Fibroblast of skin of right quadriceps (primary cell): ENCODE data around the gene SNX15.
A peak's percentile ranks its signal among the peaks of the same experiment; 100 is the strongest.

Experiments used
- DNase-seq: peaks from one replicate; pipeline ENCODE4 v3.0.0-alpha.2; 2013

Gene SNX15

DNA sequence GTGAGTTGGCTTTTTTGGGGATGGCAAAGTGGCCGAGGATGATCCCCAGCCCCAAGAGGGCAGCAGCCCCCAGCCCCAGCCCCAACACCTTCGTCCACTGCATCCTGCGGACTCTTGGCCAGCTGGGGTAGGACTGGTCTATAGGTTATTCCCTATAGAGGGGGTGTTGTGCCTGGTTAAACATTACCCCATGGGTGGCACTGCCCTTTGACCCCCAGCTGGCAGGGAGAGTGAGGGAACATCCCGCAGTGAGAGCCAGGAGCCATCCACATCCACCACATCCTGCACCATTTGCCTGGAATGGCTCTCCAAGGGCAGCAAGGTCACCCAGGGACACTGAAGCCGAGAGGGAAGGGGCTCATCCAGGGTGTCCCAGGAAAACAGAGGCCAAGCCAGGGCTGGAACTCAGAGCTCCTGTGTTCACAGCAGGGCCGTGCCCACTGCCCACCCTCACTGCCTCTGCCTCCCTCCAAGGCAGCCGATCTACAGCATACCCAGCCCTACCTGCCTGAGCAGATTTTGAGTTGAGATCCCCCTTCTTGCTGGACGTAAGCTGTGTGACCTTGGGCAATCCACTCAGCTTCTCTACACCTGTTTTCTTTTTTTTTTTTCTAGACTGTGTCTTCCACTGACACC lies 31.3 kb downstream of the SNX15 start, which contains the start of gene NAALADL1:
NAALADL1 (minus strand) TSS at position 135 of the 636 bp plus-strand sequence; CDS start at position 103, 32 bp downstream.
- DNase-seq = no peak

DNA sequence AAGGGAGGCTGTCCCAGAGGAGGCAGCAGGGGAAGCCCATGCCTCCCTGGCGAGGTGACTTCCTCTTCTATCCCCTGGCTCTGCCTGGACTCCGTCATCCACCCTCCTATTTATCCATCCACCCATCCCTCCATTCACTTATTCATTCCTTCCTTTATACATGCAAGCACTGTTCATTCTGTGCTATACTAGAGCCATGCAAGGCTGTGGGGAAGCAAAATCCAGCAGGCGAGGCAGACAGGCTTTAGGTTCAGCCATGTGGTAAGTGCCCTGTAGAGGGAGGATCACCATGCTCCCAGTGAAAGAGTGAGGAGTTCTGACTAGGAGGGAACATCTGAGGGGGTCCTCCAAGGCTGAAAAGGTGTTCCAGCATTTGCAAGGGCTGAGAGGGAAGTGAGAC lies 32.3 kb downstream of the SNX15 start:
- DNase-seq = no peak

DNA sequence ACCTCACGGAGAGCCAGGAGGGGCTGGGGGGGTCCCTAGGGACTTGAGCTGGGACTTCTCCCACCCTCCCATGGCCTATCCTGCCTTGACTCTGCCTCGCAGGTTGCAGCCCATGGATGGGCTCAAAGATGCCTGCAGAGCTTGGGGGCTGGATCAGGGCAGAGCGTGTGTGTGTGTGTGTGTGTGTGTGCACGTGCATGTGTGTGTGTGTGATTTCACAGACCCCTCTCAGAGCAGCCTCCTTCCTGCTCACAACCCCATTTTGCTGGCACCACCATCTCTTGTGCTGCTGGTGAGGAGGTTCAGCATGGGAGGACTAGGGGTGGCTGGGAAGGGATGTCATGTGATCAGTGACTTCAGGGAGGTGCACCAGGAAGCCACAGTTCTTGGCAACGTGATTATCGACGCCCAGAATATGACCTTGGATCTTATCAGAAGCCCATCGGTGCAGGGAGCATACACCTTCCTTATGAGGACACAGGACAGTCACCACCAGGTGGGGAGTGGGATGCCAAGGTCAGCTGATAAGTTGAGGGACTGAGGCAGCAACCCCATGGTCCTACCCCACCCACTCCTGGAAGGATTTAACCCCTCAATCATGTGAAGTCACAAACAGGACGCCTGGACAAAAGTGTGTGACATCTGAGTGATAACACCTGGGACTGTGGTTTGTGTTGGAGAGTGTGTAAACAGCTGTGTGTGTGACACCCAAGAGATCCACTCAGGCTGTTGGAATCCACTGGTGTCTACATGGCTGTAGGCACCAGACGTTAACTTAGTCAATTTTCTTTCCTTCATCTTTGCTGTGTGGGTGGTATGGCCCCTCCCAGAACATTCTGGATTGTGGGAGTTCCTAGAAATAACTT lies 33.0 kb downstream of the SNX15 start:
- DNase-seq = no peak

DNA sequence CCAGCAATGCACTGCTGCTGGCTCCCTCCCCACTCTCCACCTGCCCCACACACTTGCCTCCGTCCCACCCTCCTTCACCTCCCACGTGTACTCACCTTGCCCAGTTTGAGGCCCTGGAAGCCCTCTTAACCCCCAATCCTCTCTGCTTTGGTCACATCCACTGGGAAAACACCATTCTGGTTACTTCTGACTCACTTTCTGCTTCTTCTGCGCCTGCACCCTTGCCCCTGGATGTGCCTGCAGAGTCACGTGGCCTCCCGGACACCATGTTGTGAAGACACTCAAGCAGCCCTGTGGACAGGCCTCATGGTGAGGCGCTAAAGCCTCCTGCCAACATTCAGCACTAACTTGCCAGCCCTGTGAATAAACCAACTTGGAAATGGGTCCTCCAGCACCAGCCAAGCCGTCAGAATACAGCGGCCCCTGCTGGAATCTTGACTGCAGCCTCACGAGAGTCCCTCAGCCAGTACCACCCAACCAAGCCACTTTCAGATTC lies 33.7 kb downstream of the SNX15 start:
- DNase-seq = no peak

DNA sequence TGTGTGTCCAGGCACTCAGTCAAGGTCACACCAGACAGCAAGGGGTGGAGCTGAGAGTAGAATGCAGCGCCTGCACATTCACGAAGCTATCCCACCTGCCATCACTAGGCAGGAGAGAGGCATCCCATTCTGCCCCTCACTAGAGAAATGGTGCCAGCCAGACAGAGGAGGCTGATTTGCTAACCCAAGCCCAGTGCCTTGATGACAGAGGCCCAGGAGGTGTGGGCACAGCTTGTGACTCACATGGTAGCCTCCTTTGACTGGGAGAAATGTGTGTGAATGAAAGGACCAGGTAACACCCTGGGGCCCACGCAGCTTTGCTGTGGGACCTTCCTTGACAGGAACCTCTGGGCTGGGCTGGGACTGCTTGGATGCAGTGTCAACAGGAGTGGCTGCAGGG lies 36.3 kb downstream of the SNX15 start:
- no peak for DNase-seq

DNA sequence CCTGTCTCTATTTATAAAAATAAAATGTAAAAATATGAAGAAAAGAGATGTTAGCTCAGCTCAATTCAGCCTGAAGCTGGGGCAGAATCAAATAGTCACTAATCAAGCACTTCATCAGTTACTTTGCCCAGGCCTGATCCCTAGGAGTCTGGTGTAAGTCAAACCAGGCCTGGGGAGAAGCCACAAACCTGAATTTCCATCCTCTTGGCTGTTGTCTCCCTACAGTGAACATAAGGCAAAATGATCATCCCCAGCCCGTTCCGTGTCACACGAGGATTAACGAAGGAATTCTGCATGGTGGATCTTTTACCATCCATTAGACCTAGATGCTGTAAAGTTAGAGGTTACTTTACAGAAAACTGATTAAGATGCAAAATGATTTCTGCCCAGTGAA lies 37.6 kb downstream of the SNX15 start:
- no peak for DNase-seq

DNA sequence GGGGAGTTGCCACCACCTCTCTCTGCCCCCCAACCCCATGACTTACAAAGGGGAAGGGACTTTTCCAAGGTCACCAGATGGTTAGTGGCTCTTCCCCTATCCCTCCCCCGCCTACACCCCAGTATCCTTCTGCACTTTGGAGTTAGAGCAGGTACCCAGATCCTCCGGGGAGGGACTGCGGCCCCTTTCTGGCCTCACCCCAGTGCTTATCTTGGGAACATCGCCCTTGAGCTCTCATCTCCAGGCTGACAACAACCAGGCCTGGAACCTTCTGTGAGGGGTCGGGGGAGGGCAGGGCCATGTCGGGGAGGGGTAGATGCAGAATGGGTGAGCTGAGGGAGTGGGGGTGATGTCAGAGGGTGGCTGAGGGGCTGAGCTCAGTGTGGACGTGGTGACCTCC lies 38.6 kb downstream of the SNX15 start:
- no peak for DNase-seq

DNA sequence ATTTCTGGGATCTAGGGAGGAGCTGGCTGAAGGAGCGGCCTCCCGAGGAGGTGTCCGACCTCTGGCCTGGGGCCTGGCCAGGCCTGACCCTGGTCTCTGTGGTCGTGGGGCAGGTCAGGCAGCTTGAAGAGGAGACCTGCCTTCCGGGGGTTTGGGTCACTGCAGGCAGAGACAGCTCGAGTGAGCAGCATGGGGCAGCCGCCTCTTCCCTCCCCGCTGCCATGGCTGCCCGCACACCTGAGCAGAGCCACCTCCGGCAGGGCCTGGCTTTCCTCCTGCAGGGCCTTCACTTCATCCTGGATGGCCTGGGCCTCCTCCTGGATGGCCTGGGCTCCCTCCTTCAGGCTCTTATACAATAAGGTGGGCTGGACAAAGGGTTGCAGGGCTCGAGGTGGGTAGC lies 39.1 kb downstream of the SNX15 start:
- no peak for DNase-seq

DNA sequence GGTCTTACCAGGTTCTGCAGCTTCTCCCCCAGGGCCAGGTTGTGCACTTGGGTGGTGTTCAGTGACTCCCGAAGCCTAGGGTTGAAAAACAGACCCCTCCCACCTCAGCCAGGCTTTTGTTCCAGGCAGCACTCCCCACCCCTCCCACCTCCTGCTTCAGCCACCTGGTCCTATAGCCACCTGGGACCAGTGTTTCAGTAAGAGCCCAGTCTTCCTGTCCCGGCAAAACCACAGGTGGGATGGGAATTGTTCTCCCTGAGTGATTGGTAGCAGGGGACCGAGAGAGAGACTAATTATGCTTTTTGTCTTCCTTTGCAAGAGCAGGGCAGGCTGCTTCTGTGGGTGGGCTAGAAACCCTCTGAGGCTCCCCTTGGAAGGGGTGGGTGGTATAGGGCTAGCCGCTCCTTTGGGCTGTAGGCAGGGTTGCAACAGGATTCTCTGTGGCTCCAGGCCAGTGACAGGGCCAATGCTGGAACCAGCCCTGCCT lies 39.6 kb downstream of the SNX15 start:
- no peak for DNase-seq

DNA sequence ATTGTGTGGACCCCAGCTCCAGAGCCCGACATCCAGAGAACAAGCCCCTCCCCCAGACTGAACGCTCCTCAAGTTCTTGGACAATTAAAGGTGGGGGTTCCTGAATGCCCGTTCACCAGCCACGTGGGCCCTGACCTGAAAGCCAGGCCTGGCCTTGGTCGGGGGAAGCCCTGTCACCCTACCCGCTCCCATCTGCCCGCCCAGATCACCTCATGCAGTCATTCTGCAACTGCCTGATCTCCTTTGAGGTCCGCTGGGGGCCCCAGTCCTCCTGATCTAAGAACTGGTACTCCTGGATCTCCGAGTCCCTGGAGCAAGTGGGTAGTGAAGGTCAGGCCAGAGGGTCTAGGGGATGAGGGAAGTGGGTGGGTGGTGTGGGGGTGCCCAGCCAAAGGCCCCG lies 40.2 kb downstream of the SNX15 start:
- DNase-seq = no peak

DNA sequence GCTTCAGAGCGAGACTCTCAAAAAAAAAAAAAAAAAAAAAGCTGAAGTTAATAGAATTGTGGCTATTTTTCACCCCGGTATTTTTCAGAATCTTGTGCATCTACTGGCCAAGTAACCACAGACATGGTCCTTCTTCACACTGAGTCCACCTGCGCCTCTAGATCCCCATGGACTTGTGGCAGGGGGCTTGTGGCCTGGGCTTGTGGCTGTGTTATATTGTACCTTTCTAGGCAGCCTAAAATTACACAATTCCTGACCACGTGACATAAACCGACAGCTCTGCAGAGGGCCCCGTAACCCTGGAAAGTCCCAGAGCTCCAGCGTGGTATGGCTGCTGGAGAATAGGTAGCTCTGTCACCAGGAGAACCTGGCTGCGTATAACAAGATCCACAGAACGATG lies 42.0 kb downstream of the SNX15 start:
- DNase-seq = no peak

DNA sequence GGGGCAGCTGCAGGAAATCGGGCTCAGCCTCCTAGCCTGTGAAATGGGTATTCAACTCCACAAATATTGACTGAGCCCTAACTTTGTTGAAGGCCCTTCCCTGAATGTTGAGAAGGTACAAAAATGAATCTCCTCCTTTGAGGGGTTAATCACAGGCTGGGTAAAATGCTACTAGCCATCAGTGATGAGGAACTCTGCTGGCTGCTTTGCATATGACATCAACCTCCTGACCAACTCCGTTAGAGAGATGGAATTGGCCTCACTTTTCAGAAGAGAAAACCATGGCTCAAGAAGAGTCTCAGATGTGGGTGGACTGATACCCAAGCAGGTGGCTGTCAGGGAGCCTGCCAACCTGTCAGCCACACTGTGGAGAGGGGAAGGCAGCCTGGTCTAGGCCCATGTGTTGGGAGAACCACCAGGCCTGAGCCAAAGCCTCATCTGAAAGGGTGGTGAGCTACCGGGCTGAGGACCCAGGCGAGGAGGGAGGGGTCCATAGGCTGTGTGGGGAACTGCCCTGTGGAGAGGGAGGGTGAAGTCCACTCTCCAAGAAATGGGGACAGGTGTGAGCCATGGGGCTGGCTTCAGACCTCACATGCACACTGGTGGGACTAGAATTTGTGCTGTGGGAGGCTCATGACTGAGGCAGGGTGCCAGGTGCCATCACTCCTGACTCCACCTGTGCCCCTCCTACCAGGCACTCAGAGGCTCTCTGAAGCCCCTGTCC lies 44.8 kb downstream of the SNX15 start:
- no peak for DNase-seq

DNA sequence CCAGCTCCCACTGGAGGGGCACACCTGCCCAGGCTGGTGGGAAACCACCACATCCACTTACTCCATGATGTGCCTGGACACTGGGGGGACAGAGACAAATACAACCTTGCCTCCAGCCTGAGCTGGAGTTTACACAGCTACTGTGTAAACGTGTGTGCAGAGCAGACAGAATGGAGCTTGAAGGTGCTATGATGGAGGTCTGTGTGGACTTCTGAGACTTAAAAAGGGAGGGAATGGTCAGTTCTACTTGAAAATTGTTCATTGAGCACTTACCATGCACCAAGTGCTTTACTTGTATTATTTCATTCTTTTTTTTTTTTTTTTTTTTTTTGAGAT lies 45.4 kb downstream of the SNX15 start:
- no peak for DNase-seq

DNA sequence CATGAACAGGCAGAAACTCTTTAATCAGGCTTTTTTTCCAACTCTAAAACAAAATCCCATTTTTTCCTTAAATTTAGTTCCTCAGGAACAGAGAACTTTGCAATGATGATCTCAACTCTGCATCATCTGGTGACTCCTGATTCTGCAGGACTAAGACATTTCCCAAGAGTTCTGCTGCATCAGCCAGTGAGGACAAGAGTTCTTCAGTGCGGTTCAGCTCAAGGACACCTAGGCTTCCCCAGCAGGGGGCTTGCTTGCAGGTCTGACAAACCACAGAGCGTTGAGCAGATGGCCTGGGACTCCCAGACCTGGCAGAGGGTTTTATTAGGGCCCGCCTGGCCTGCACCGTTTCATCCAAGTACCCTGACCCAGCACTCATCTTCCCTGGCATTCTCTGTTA lies 50.2 kb downstream of the SNX15 start:
- no peak for DNase-seq

DNA sequence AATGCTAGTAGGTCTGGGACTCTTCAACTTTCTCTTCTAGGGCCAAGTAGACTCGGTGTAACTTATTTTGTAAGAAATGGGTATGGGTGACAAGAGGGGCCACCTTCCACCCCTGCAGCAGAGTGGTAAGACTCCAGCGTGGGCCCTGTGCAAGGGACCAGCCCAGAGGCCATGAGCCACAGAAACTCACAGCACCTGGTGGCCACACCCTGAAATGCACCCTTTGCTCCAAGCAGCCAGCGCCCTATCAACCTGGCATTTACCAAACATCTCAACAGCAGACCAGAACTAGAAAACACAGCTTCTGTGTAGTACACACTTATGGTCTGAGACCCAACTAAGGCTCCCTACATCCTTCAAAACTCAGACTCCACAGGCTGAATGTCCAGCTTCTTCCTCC lies 50.9 kb downstream of the SNX15 start:
- DNase-seq = peak; percentile 13

DNA sequence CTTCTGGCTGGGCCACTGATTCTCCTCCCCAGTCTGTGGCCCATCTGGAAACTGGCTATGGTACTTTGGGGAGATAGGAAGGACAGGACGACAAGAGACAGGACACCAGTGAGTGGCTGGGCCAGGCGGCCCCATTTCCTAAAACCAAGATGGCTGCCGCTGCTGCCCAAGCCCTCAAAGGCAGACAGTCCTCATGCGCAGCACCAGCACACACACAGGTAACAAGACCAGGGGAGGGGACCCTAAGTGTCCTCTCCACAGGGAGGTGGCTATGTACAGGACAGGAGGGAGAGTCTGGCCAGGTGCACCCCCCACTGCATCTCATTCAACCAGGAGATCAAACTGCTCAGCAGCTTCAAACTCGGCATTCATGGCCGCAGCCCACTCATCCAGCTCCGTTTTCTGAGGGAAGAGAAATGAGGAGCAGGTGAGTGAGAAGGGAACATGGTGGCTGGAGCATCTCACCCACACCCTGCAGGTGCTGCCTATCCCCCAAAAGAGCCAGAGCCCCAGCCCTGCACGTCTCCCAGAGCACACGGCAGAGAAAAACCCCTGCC lies 51.6 kb downstream of the SNX15 start:
- DNase-seq = no peak

DNA sequence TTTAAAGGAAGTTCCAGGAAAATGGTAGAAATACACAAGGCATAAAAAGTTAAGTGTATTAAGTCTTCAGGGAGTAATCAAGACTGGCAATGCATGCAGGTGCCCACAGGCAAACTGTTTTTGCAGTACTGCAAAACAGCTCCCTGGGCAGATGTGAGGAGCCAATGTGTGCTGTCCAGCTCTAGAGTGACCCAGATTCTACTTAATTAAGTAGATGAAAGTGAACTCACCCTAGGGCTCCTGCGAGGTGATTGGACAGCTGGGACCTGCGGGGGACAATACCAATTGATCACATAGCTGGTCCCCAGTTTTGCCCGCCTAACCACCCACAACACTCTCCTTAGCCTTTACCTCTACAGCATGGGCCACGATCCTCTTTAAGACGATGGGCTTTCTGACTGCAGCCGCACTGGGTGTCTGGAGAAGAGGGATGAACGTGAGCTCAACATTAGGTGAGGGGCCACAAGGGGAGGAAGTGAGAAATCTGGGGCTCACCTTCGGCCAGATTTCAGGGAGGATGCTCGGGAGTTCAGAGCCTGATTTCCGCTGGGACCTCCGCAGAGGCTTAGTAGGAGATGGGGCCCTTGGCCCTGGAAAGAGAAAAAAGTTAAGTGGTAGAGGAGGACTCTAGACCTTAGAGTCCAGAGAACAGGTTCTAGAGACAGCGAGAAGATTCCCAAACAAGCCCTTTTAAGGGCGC lies 56.0 kb downstream of the SNX15 start:
- no peak for DNase-seq

DNA sequence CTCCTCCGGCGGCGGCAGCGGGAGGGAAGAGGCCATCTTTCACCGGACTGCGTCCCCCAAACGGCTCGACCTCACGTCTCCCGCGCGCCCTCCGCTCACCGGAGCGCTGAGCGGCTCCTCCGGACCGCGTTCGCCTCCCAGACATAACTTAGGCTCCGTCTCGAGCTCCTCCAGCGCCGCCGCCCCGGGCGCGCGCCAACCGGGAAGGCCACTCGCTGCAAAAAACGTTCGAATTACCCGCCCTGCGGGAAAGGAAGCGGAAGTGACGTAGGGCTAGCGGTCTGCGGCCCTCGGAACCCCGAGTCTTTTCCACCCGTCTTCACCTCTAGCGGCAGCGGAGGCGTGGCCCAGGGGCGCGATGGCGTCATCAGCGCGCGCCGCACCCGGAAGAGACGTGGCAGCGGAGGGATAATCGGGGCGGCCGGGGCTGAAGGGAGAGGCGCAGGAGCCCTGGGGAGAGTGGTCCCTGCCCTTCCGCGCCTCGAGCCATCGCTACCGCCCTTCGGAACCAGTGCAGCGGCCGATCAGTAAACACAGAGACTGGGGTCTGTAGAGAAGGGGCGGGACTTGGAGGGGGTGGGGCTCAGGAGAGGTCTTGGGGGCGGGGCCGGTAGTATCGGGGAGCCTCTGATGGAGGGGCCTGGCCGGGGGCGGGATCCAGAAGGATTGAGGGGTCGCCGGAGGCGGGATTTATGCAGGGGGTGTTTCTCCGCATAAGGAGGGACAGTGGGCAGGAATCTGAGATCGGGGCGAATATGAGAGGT lies 56.8 kb downstream of the SNX15 start, which contains the start of the genes CDCA5 and ZFPL1:
CDCA5 (minus strand) TSS at position 207 of the 764 bp plus-strand sequence; CDS start at position 145, 62 bp downstream.
ZFPL1 (plus strand) TSS at position 389 of the 764 bp plus-strand sequence. CDS start 477 bp downstream, outside the sequence.
- DNase-seq = peak; percentile 97

DNA sequence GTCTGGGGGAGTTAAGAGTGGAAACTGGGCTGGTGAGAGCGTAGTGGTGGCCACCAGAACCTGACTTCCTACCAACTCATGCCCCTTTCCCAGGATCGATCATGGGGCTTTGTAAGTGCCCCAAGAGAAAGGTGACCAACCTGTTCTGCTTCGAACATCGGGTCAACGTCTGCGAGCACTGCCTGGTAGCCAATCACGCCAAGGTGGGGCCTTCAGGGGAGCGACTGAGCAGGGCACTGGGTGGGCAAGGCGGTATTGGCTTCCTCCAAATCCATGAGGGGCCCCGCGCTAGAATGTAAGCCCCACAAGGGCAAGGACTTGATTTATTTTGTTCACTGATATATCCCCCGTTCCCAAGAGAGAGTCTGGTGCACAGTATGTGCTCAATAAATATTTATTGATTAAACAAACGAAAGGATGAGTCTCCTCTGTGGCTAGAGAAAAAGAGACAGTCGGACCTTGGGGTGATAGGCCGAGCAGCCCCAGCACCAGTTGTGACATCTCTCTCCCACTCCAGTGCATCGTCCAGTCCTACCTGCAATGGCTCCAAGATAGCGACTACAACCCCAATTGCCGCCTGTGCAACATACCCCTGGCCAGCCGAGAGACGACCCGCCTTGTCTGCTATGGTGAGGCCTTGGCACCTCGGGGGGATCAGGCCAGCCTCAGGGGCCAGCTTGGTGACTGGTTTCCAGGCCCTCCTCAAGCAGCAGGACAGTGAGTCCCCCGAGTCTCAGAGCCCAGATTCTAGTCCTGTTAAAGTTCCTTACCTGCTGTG lies 57.5 kb downstream of the SNX15 start:
- DNase-seq = no peak

DNA sequence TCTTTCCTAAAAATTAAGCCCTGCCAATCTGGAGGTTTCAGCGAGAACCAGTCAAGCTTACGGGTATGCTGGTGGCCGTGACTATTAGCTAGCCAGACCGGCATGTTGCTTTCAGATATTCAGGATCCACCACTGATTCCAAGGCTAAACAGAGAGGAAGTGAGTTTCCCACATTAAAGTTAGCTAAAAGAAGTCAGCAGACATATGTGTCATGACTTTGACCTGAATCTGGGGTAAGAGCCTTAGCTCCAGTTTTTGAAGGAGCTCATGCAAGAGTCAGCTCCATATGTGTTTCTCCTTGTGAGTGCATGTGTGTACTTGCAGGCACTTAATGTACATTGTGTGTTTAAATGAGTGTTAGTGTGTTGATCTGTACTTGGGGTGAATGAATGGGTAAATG lies 58.2 kb downstream of the SNX15 start:
- DNase-seq = no peak

DNA sequence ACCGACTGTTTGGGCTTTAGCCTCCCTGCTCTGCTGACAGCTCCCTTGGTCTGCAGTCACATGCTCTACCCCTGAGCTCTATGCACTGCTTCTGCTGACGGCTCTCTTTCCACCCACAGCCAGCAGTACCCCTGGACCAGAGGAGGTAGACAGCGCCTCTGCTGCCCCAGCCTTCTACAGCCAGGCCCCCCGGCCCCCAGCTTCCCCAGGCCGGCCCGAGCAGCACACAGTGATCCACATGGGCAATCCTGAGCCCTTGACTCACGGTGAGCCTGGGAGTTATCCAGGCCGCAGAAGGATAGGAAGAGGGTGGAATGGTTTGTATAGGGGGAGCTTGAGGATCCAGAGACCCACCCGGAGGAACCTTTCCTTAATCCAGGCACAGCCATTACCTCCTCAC lies 59.6 kb downstream of the SNX15 start:
- DNase-seq = no peak
